ENCODE measurements around the gene GRIP2. TPM values are rescaled to one million over a fixed set of nuclear protein-coding genes. Genes with fewer than 3 reads are reported as not detected.

Gene GRIP2
- total RNA-seq, 2 experiments from 2014 or later: not detected

- no peaks in the 10 kb centered on the region for H3K79me2 ChIP-seq (ENCODE audit: insufficient read depth, low read depth, low read length)
- no peaks in the 10 kb centered on the region for H3K9me2 ChIP-seq (ENCODE audit: insufficient read depth, low read length)
- no peaks in the 10 kb centered on the region for H4K20me1 ChIP-seq (ENCODE audit: insufficient read depth, low read length)
- H3K4me2 ChIP-seq (ENCODE audit: low read length): no peak overlapping the region
- peaks cover 98% of the 10 kb centered on the region for H3K36me3 ChIP-seq (ENCODE audit: insufficient read depth, low read length)
- H3K27ac ChIP-seq (ENCODE audit: low read depth, low read length, poor library complexity, severe bottlenecking): no peak overlapping the region
- ChIA-PET CTCF (ENCODE audit: unreplicated experiment) (interaction anchor here (0.6 kb wide), 1 partner anchor 245 kb away, joined by 3 read pairs; no protein-coding TSS in a partner anchor), POLR2A (interaction anchor here (1.5 kb wide), 1 partner anchor 21 kb away, joined by 3 read pairs; no protein-coding TSS in a partner anchor)
- no peak for DNase-seq (ENCODE audit: low spot score)
- TF ChIP-seq CTCF (conservative IDR thresholded peaks at IDR 0.05; ENCODE audit: low read length): no peak
- no peak for TF ChIP-seq EZH2phosphoT487 (IDR thresholded peaks at IDR 0.05; ENCODE audit: borderline replicate concordance, low read depth, low read length)
- BruUV-seq (replicated peaks): no TSS peak
- H3K9me3 ChIP-seq (ENCODE audit: low read length): no peaks in the 10 kb centered on the region
- H3K4me1 ChIP-seq (ENCODE audit: insufficient read depth, low read length, poor library complexity, severe bottlenecking): no peaks in the 10 kb centered on the region
- no peak overlapping the region for H3K4me3 ChIP-seq (ENCODE audit: low read depth, low read length, poor library complexity, severe bottlenecking)
- H2AFZ ChIP-seq (ENCODE audit: low read length): no peak overlapping the region
- intact Hi-C loops (cut with micrococcal nuclease; ENCODE audit: unreplicated experiment): loop anchor here (1.0 kb wide), 1 partner anchor 58 kb away; the partner anchor contains the start of gene SLC6A6
Observed at GRCh38 chr3:14460342-14461005, 79.7 kb downstream of the GRIP2 start.

GRCh38 chr3:14459787-14460186 lies 80.4 kb downstream of the GRIP2 start:
- H3K79me2 ChIP-seq (ENCODE audit: insufficient read depth, low read depth, low read length): no peaks in the 10 kb centered on the region
- H3K9me2 ChIP-seq (ENCODE audit: insufficient read depth, low read length): no peaks in the 10 kb centered on the region
- intact Hi-C loops (cut with micrococcal nuclease; ENCODE audit: unreplicated experiment): no loop called here
- ChIA-PET CTCF (ENCODE audit: unreplicated experiment) (interaction anchor here (0.6 to 0.8 kb wide), 2 partner anchors 58 to 246 kb away, joined by 3 read pairs; no protein-coding TSS in a partner anchor), POLR2A (no interaction called here)
- no peak overlapping the region for H2AFZ ChIP-seq (ENCODE audit: low read length)
- no peak for DNase-seq (ENCODE audit: low spot score)
- H3K27ac ChIP-seq (ENCODE audit: low read depth, low read length, poor library complexity, severe bottlenecking): no peak overlapping the region
- no peaks in the 10 kb centered on the region for H4K20me1 ChIP-seq (ENCODE audit: insufficient read depth, low read length)
- no peaks in the 10 kb centered on the region for H3K9me3 ChIP-seq (ENCODE audit: low read length)
- no peak overlapping the region for H3K4me2 ChIP-seq (ENCODE audit: low read length)
- H3K4me3 ChIP-seq (ENCODE audit: low read depth, low read length, poor library complexity, severe bottlenecking): no peak overlapping the region
- no peak for TF ChIP-seq EZH2phosphoT487 (IDR thresholded peaks at IDR 0.05; ENCODE audit: borderline replicate concordance, low read depth, low read length)
- no peak for TF ChIP-seq CTCF (conservative IDR thresholded peaks at IDR 0.05; ENCODE audit: low read length)
- H3K36me3 ChIP-seq (ENCODE audit: insufficient read depth, low read length): peaks cover 98% of the 10 kb centered on the region
- no TSS peak for BruUV-seq (replicated peaks)
- no peaks in the 10 kb centered on the region for H3K4me1 ChIP-seq (ENCODE audit: insufficient read depth, low read length, poor library complexity, severe bottlenecking)

- Histone ChIP-seq H3K4me1 (ENCODE audit: insufficient read depth, low read length, poor library complexity, severe bottlenecking) (no peaks in the 10 kb centered on the region), H4K20me1 (ENCODE audit: insufficient read depth, low read length) (no peaks in the 10 kb centered on the region), H3K4me2 (ENCODE audit: low read length) (no peak overlapping the region), H3K4me3 (ENCODE audit: low read depth, low read length, poor library complexity, severe bottlenecking) (no peak overlapping the region), H3K9me3 (ENCODE audit: low read length) (no peaks in the 10 kb centered on the region), H3K79me2 (ENCODE audit: insufficient read depth, low read depth, low read length) (no peaks in the 10 kb centered on the region), H3K36me3 (ENCODE audit: insufficient read depth, low read length) (peaks cover 98% of the 10 kb centered on the region), H3K9me2 (ENCODE audit: insufficient read depth, low read length) (no peaks in the 10 kb centered on the region), H2AFZ (ENCODE audit: low read length) (no peak overlapping the region), H3K27ac (ENCODE audit: low read depth, low read length, poor library complexity, severe bottlenecking) (no peak overlapping the region)
- BruUV-seq (replicated peaks): no TSS peak
- ChIA-PET CTCF (ENCODE audit: unreplicated experiment) (interaction anchor here (0.8 kb wide), 1 partner anchor 58 kb away, joined by 3 read pairs; no protein-coding TSS in a partner anchor), POLR2A (interaction anchor here (0.9 to 2.0 kb wide), 4 partner anchors 23 to 74 kb away, joined by 3 to 8 read pairs (median 6); no protein-coding TSS in a partner anchor)
- intact Hi-C loops (cut with micrococcal nuclease; ENCODE audit: unreplicated experiment): no loop called here
- TF ChIP-seq CTCF (conservative IDR thresholded peaks at IDR 0.05; ENCODE audit: low read length): no peak
- TF ChIP-seq EZH2phosphoT487 (IDR thresholded peaks at IDR 0.05; ENCODE audit: borderline replicate concordance, low read depth, low read length): no peak
- no peak for DNase-seq (ENCODE audit: low spot score)
Observed at GRCh38 chr3:14459384-14459783, 80.8 kb downstream of the GRIP2 start.

Data from OCI-LY7 (cell line).